HG03196 (cell line): ENCODE results near the gene COL9A3.

Experiments
- ATAC-seq: cut with Tn5 transposase; IDR thresholded peaks from one replicate; pipeline ENCODE4 v1.9.1; 2021; ENCODE audit not compliant: unreplicated experiment

COL9A3 gene

DNA sequence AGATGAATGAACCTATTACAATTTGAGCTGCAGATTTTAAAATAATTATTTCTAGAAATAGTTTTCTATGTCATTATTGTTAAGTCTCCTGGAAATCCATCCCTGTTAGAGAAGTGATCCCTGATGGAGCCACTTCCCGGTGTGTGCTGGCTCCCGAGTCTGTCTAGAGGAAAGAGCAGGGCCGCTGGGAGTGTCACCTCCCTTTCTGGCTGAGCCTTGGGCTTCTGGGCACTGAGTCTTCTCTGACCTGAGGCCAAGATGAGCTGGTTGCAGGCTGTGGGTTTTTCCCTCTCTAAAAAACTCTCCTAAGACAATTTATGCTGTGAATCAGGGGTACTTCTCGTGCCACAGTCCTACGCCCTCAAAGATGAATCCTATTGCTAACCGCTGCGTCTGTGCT is 73.6 kb downstream of the COL9A3 start:
- ATAC-seq, result no peak
